H1 (cell line): Measurements from ENCODE around the gene IGSF9B. TPM values are rescaled to one million over a fixed set of nuclear protein-coding genes. Genes with fewer than 3 reads are reported as not detected.

Source experiments
- CTCF ChIA-PET: fragments of 300-600 bp; sonication (Branson Sonifier 250); formaldehyde crosslinking; loops from one replicate; lab custom pipeline; 2021; ENCODE audit not compliant: partially characterized antibody; lab: Charles Lee
- POLR2A ChIA-PET: fragments of 300-600 bp; sonication (Branson Sonifier 250); formaldehyde crosslinking; loops from one replicate; lab custom pipeline; 2021; ENCODE audit warnings: inconsistent platforms; ENCODE audit not compliant: partially characterized antibody; lab: Charles Lee
- DNase-seq, 2 experiments: peaks; one replicate each; pipeline versions ENCODE4 v3.0.0 to v3.0.0-alpha.2; 2010 to 2022; ENCODE audit warnings: low spot score in 2 of 2, low read depth in 1 of 2, mixed read lengths in 1 of 2
- FAIRE-seq: peaks from 2 replicates; lab custom pipeline; 2011; peaks lifted over from hg19 to GRCh38; lab: Jason Lieb, UNC
- H2AFZ ChIP-seq: 2 replicates; pipeline ENCODE4 v1.8.1; 2012; ENCODE audit warnings: low read length, inconsistent platforms
- H2AK5ac ChIP-seq: 2 replicates; pipeline ENCODE4 v1.6.1; 2013; ENCODE audit warnings: low read depth, low read length
- H2BK120ac ChIP-seq: replicated peaks from 2 replicates; pipeline ENCODE3; 2013; ENCODE audit warnings: low read depth, low read length, inconsistent platforms
- H2BK12ac ChIP-seq: 2 replicates; pipeline ENCODE4 v1.6.1; 2013; ENCODE audit warnings: low read depth, low read length
- H2BK15ac ChIP-seq: 2 replicates; pipeline ENCODE4 v1.6.1; 2013; ENCODE audit warnings: low read length
- H2BK20ac ChIP-seq: 2 replicates; pipeline ENCODE4 v1.6.1; 2013; ENCODE audit warnings: low read length
- H2BK5ac ChIP-seq: 2 replicates; pipeline ENCODE4 v1.6.1; 2013; ENCODE audit warnings: low read depth, low read length
- H3K14ac ChIP-seq: 2 replicates; pipeline ENCODE4 v1.6.1; 2013; ENCODE audit warnings: inconsistent platforms; ENCODE audit not compliant: insufficient read length
- H3K18ac ChIP-seq: 2 replicates; pipeline ENCODE4 v1.6.1; 2013; ENCODE audit warnings: low read length; ENCODE audit errors: extremely low read depth
- H3K23ac ChIP-seq: 2 replicates; pipeline ENCODE4 v1.6.1; 2013; ENCODE audit warnings: inconsistent platforms; ENCODE audit not compliant: insufficient read length
- H3K23me2 ChIP-seq: 2 replicates; pipeline ENCODE4 v1.6.1; 2013; ENCODE audit warnings: low read depth, low read length
- H3K27ac ChIP-seq: 2 replicates; pipeline ENCODE4 v1.6.1; 2011; ENCODE audit warnings: low read depth, low read length, inconsistent platforms
- H3K27me3 ChIP-seq, 4 experiments: replicated peaks in 1 of 4; 1 replicate in 1 of 4; 2 replicates in 3 of 4; pipeline versions ENCODE4 v1.6.1 to v1.8.1; 2011 to 2013; ENCODE audit warnings: low read length in 3 of 4, mild to moderate bottlenecking in 3 of 4, inconsistent platforms in 2 of 4, mixed read lengths in 2 of 4, moderate library complexity in 1 of 4; ENCODE audit not compliant: control insufficient read depth in 3 of 4, insufficient read depth in 3 of 4; ENCODE audit errors: extremely low read depth in 1 of 4
- H3K36me3 ChIP-seq, 4 experiments: 2 replicates each; pipeline versions ENCODE4 v1.6.1 to v1.8.1; 2011 to 2013; ENCODE audit warnings: mild to moderate bottlenecking in 4 of 4, low read length in 3 of 4, moderate library complexity in 2 of 4, control low read depth in 1 of 4, inconsistent platforms in 1 of 4; ENCODE audit not compliant: insufficient read depth in 4 of 4, control insufficient read depth in 2 of 4
- H3K4ac ChIP-seq: replicated peaks from 2 replicates; pipeline ENCODE3; 2013; ENCODE audit warnings: low read length, low read depth, mixed read lengths, inconsistent platforms; ENCODE audit not compliant: insufficient read length
- H3K4me1 ChIP-seq, 4 experiments: replicated peaks in 1 of 4; 1 replicate in 1 of 4; 2 replicates in 3 of 4; pipeline versions ENCODE4 v1.6.1 to v1.8.1; 2011 to 2013; ENCODE audit warnings: low read length in 3 of 4, inconsistent platforms in 2 of 4, mixed read lengths in 1 of 4; ENCODE audit not compliant: insufficient read depth in 4 of 4, control insufficient read depth in 3 of 4
- H3K4me2 ChIP-seq, 2 experiments: 2 replicates each; pipeline versions ENCODE4 v1.6.1 to v1.8.1; 2011 to 2013; ENCODE audit warnings: low read depth in 2 of 2, low read length in 2 of 2, control low read depth in 1 of 2, inconsistent platforms in 1 of 2, mild to moderate bottlenecking in 1 of 2; ENCODE audit not compliant: insufficient read depth in 1 of 2
- H3K4me3 ChIP-seq, 4 experiments: fragments of 200-600, 300-600 bp in 1 of 4; sonication (generic), shearing (Covaris generic), sonication (Bioruptor Twin) in 1 of 4; 2 replicates each; pipeline versions ENCODE4 v1.5.1 to v1.8.1; 2011 to 2016; ENCODE audit warnings: low read length in 4 of 4, low read depth in 3 of 4, control low read depth in 2 of 4, inconsistent platforms in 2 of 4, mild to moderate bottlenecking in 2 of 4, mixed read lengths in 1 of 4, moderate library complexity in 1 of 4; ENCODE audit not compliant: insufficient read depth in 2 of 4; ENCODE audit errors: extremely low read depth in 1 of 4
- H3K56ac ChIP-seq: replicated peaks from 2 replicates; pipeline ENCODE3; 2013; ENCODE audit warnings: low read depth, mild to moderate bottlenecking, mixed read lengths, low read length, inconsistent platforms; ENCODE audit not compliant: insufficient read length
- H3K79me1 ChIP-seq: 2 replicates; pipeline ENCODE4 v1.6.1; 2013; ENCODE audit warnings: low read depth, low read length, control low read depth
- H3K79me2 ChIP-seq, 2 experiments: 2 replicates each; pipeline versions ENCODE4 v1.6.1 to v1.8.1; 2012 to 2013; ENCODE audit warnings: low read length in 2 of 2, mild to moderate bottlenecking in 2 of 2, inconsistent platforms in 1 of 2; ENCODE audit not compliant: insufficient read depth in 2 of 2, control insufficient read depth in 1 of 2
- H3K9ac ChIP-seq, 4 experiments: replicated peaks in 1 of 4; 1 replicate in 1 of 4; 2 replicates in 3 of 4; pipeline versions ENCODE4 v1.6.1 to v1.8.1; 2011 to 2013; ENCODE audit warnings: low read depth in 3 of 4, low read length in 3 of 4, control low read depth in 2 of 4, mild to moderate bottlenecking in 2 of 4, moderate library complexity in 2 of 4, inconsistent platforms in 1 of 4; ENCODE audit errors: extremely low read depth in 1 of 4
- H3K9me3 ChIP-seq, 2 experiments: 2 replicates each; pipeline versions ENCODE4 v1.6.1 to v1.8.1; 2012 to 2013; ENCODE audit warnings: mild to moderate bottlenecking in 2 of 2, moderate library complexity in 2 of 2, control low read depth in 1 of 2, inconsistent platforms in 1 of 2, low read depth in 1 of 2, low read length in 1 of 2, mixed read lengths in 1 of 2; ENCODE audit not compliant: insufficient read depth in 2 of 2
- H4K20me1 ChIP-seq, 2 experiments: replicated peaks in 1 of 2; 2 replicates each; pipeline versions ENCODE3 to v1.8.1; 2011 to 2013; ENCODE audit warnings: inconsistent platforms in 2 of 2, low read length in 2 of 2, mild to moderate bottlenecking in 1 of 2; ENCODE audit not compliant: insufficient read depth in 2 of 2, control insufficient read depth in 1 of 2
- H4K5ac ChIP-seq: 2 replicates; pipeline ENCODE4 v1.6.1; 2013; ENCODE audit warnings: low read length, low read depth, mixed read lengths, inconsistent platforms; ENCODE audit not compliant: insufficient read length
- H4K8ac ChIP-seq: 2 replicates; pipeline ENCODE4 v1.8.0; 2013; ENCODE audit warnings: mild to moderate bottlenecking, moderate library complexity, low read length, inconsistent platforms; ENCODE audit not compliant: insufficient read depth; ENCODE audit errors: extremely low read depth
- H4K91ac ChIP-seq: replicated peaks from 2 replicates; pipeline ENCODE3; 2013; ENCODE audit warnings: low read length, mixed read lengths, inconsistent platforms; ENCODE audit not compliant: insufficient read length
- CBX8 ChIP-seq: fragments of 300-800, 300-1000 bp; sonication (generic); IDR thresholded peaks from 2 replicates; pipeline ENCODE4 v1.7.1; 2016; ENCODE audit warnings: low read depth, low read length, borderline replicate concordance
- CHD2 ChIP-seq: IDR thresholded peaks from 2 replicates; pipeline ENCODE4 v1.6.1; 2012; ENCODE audit warnings: low read length, improper control_type of control experiment
- CTBP2 ChIP-seq: IDR thresholded peaks from 2 replicates; pipeline ENCODE4 v1.7.0; 2011; ENCODE audit warnings: borderline replicate concordance, mild to moderate bottlenecking, moderate library complexity, mixed read lengths, low read length; ENCODE audit not compliant: insufficient read depth, insufficient read length
- KDM1A ChIP-seq: fragments of 200-600, 300-600 bp; sonication (generic); IDR thresholded peaks from 2 replicates; pipeline ENCODE4 v1.7.1; 2016; ENCODE audit warnings: mild to moderate bottlenecking, low read length, borderline replicate concordance
- TCF12 ChIP-seq: IDR thresholded peaks from 2 replicates; pipeline ENCODE4 v1.6.1; 2011; ENCODE audit warnings: low read depth, mild to moderate bottlenecking, low read length
- WGBS, 2 experiments: shearing (Covaris generic) in 1 of 2; methylation state at CpG; one replicate each; pipeline versions ENCODE4 v1.1.6 to v1.1.7; 2013 to 2015; ENCODE audit warnings: low lambda C conversion rate in 2 of 2, mixed read lengths in 2 of 2, inconsistent platforms in 1 of 2, low coverage in 1 of 2, missing lambda C conversion rate in 1 of 2; ENCODE audit not compliant: insufficient replicate concordance in 2 of 2, insufficient coverage in 1 of 2, insufficient read length in 1 of 2; ENCODE audit errors: extremely low coverage in 1 of 2, missing lambda C conversion rate in 1 of 2; 5-methylcytosine and 5-hydroxymethylcytosine counted together
- polyA plus RNA-seq, 7 experiments: library from polyadenylated mRNA; depleted of rRNA in 3 of 7; stranded (reverse) in 5 of 7; unstranded in 2 of 7; fragments of >200 nt in 5 of 7; fragments of 200-250 nt in 2 of 7; gene quantifications; 1 replicate in 5 of 7; 2 replicates in 1 of 7; 4 replicates in 1 of 7; pipeline versions ENCODE4 v1.2.1 to v1.2.3, GENCODE V29; 2011 to 2013; ENCODE audit warnings: missing spikeins in 2 of 7, mixed read lengths in 2 of 7
- total RNA-seq: library from RNA; stranded (reverse); fragmentation: NEBNext Ultra II Directional; extraction: Animal tissue kit (Norgen Biotek cat#: 25700); gene quantifications from 2 replicates; pipeline ENCODE4 v1.2.1, GENCODE V29; 2021

The IGSF9B gene
- total and polyA plus RNA-seq, 2 of the 8 experiments (the other 6 are each of a cell fraction or from before 2014, with no cell fraction given), result 16.5 to 49.2 TPM

GRCh38 chr11:133950421-133950820, 6.3 kb downstream of the IGSF9B start:
- Histone ChIP-seq H3K27ac (no peak overlapping the region), H3K14ac (no peak overlapping the region), H3K9ac (no peak overlapping the region), H4K91ac (peak overlapping the region; percentile 44), H3K56ac (no peak overlapping the region), H3K27me3 (peaks cover 0 to 10% (median 9%) of the 10 kb centered on the region in 4 experiments; a peak in 5 of 7 replicates), H3K36me3 (no peaks in the 10 kb centered on the region), H3K4me3 (peak overlapping the region in 1 of 4 experiments; percentile 51; a peak in 1 of 8 replicates), H3K4me1 (peaks cover 21 to 87% (median 65%) of the 10 kb centered on the region in 4 experiments), H3K4me2 (peak overlapping the region; percentile 30 to 50), H2BK120ac (no peak overlapping the region), H4K8ac (0 out of 2 replicates have a peak overlapping the region, but pooled peaks have one; percentile 36), H2BK5ac (no peak overlapping the region; the same call in 1 of the 2 replicates), H3K18ac (peak overlapping the region; percentile 67; the same call in 1 of the 2 replicates), H3K4ac (peak overlapping the region; percentile 27), H3K23ac (no peak overlapping the region), H2AK5ac (peak overlapping the region; percentile 83; the same call in 1 of the 2 replicates), H3K79me2 (peaks cover 3 to 73% of the 10 kb centered on the region in 2 experiments; a peak in 3 of 4 replicates), H2BK15ac (peak overlapping the region; percentile 88; the same call in 1 of the 2 replicates), H4K5ac (no peak overlapping the region), H3K9me3 (no peaks in the 10 kb centered on the region), H2AFZ (no peak overlapping the region), H2BK20ac (no peak overlapping the region), H4K20me1 (peaks cover 40 to 53% of the 10 kb centered on the region in 2 experiments), H2BK12ac (peak overlapping the region; percentile 90; the same call in 1 of the 2 replicates), H3K23me2 (peaks cover 6% of the 10 kb centered on the region; the same call in 1 of the 2 replicates), H3K79me1 (peaks cover 39% of the 10 kb centered on the region)
- DNase-seq, result no peak
- 87% methylated on average over 10 of the region's 12 CpGs; no CpG with 5 or more reads in 1 of the 2 experiments for WGBS, 2 experiments
- no peak for FAIRE-seq
- CTCF ChIA-PET, result interaction anchor here (1.2 to 8.1 kb wide), 4 partner anchors 8 to 96 kb away, joined by 3 to 52 read pairs (median 18); no protein-coding TSS in a partner anchor
- POLR2A ChIA-PET, result interaction anchor here (1.1 to 1.9 kb wide), 3 partner anchors 11 to 32 kb away, joined by 3 to 5 read pairs (median 3); no protein-coding TSS in a partner anchor
- TF ChIP-seq CBX8 (no peak), CTBP2 (no peak), KDM1A (no peak), CHD2 (no peak), TCF12 (no peak)
